ENCODE measurements around the gene STIM1. TPM values are rescaled to one million over a fixed set of nuclear protein-coding genes. Genes with fewer than 3 reads are reported as not detected.

The STIM1 gene
- total and polyA plus RNA-seq, 10 of the 15 experiments (the other 5 are each of a cell fraction or from before 2014, with no cell fraction given) = 8.6 to 57.7 (median 29.3) TPM

GRCh38 chr11:3949125-3949524, 93.7 kb downstream of the STIM1 start (continued):
- TF ChIP-seq NKRF (conservative IDR thresholded peaks at IDR 0.05) (no peak), JUNB (IDR thresholded peaks at IDR 0.05) (0 out of 2 replicates have a peak, but pooled peaks have one; percentile 11), REST (IDR thresholded peaks at IDR 0.05; ENCODE audit: low read depth, low read length) (no peak), ATF3 (IDR thresholded peaks at IDR 0.05; ENCODE audit: borderline replicate concordance, extremely low read depth, low read depth, low read length) (no peak), NFYA (IDR thresholded peaks at IDR 0.05; ENCODE audit: borderline replicate concordance, low read depth, low read length) (no peak), SIX5 (IDR thresholded peaks at IDR 0.05; ENCODE audit: low read depth, low read length, severe bottlenecking) (no peak), HDGF (IDR thresholded peaks at IDR 0.05) (no peak), CREM (IDR thresholded peaks at IDR 0.05; ENCODE audit: low read depth) (0 out of 2 replicates have a peak, but pooled peaks have one; percentile 21), SPI1 (IDR thresholded peaks at IDR 0.05; ENCODE audit: borderline replicate concordance, insufficient read depth, low read depth, low read length) (peak; percentile 73; the same call in 1 of the 2 replicates), POLR2AphosphoS5 (IDR thresholded peaks at IDR 0.05; ENCODE audit: low read length) (no peak), NR2F1 (conservative IDR thresholded peaks at IDR 0.05) (no peak), DPF2 (IDR thresholded peaks at IDR 0.05) (no peak), KDM1A (IDR thresholded peaks at IDR 0.05; ENCODE audit: borderline replicate concordance) (no peak), HDAC6 (IDR thresholded peaks at IDR 0.05; ENCODE audit: unreplicated experiment) (no peak), NFIC (IDR thresholded peaks at IDR 0.05; ENCODE audit: low read depth, low read length) (peak; percentile 39; the same call in 1 of the 2 replicates), BCL11A (IDR thresholded peaks at IDR 0.05; ENCODE audit: low read depth, low read length) (0 out of 2 replicates have a peak, but pooled peaks have one; percentile 30), RAD51 (IDR thresholded peaks at IDR 0.05) (no peak), IKZF2 (IDR thresholded peaks at IDR 0.05) (peak; percentile 76 to 82), SREBF2 (IDR thresholded peaks at IDR 0.05; ENCODE audit: low read length) (no peak), BRCA1 (IDR thresholded peaks at IDR 0.05; ENCODE audit: low read depth, low read length) (no peak), ZNF384 (IDR thresholded peaks at IDR 0.05; ENCODE audit: borderline replicate concordance, low read depth, low read length) (no peak), EP300 (IDR thresholded peaks at IDR 0.05; ENCODE audit: borderline replicate concordance in 1 of 2, control insufficient read depth in 1 of 2, low read depth in 2 of 2, low read length in 2 of 2) (no peak), MAX (IDR thresholded peaks at IDR 0.05; ENCODE audit: low read depth, low read length) (no peak), BACH1 (IDR thresholded peaks at IDR 0.05; ENCODE audit: borderline replicate concordance) (no peak), ASH2L (IDR thresholded peaks at IDR 0.05; ENCODE audit: borderline replicate concordance, low read depth) (no peak), NBN (IDR thresholded peaks at IDR 0.05) (no peak)

Measured in GM12878 (cell line).